Measurements from ENCODE around the gene JSRP1.

Gene JSRP1

DNA sequence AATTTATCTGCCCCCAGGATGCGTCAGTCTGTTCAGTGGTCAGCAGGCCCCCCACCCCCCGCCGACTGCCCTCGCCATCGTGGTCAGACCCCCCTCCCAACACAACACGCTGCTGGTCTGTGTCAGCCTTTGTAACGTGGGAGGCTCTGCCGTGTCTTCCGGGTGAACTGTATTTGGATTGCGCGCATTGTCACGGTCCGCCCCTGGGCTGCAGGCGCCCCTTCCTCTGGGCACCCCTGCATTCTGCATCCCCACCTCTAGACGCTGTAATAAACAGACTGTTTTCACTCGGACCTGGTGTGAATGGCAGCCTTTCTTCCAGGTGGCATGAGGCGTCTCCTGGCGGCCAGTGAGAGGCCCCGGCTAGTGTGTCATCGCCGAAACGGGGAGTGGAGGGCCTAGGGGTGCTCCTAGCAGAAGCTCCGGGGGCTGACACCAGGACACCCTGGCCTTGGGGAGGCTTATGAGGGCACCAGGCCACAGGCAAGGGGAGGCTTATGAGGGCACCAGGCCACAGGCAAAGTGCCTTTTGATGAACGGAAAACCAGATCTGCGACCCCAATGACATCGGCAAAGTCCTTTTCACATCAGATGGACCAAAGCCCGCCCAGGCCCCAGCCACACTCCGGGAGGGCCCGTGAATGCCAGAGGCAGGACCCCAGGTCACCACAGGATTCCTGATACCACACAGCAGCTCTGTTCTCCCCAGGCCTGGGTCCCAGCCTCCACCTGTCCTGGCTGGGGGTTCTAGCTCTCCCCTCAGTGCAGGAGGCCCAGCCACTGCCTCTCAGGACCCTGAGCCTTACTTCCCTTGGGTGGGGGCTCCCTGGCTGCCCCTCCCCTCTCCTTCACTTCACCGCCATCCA, 23.7 kb downstream of the JSRP1 start:
- DNase-seq (ENCODE audit: low read depth in 2 of 2), result no peak

- no peak for DNase-seq (ENCODE audit: low read depth in 2 of 2)
Observed at GRCh38 chr19:2231621-2232221, 24.5 kb downstream of the JSRP1 start.

- no peak for DNase-seq (ENCODE audit: low read depth in 2 of 2)
Observed at GRCh38 chr19:2230807-2231533, 25.2 kb downstream of the JSRP1 start.

GRCh38 chr19:2230033-2230531, 26.1 kb downstream of the JSRP1 start:
- DNase-seq (ENCODE audit: low read depth in 2 of 2), result no peak

- no peak for DNase-seq (ENCODE audit: low read depth in 2 of 2)
Observed at GRCh38 chr19:2229103-2230032, 26.8 kb downstream of the JSRP1 start.

GRCh38 chr19:2228157-2229030, 27.8 kb downstream of the JSRP1 start:
- no peak for DNase-seq (ENCODE audit: low read depth in 2 of 2)

DNA sequence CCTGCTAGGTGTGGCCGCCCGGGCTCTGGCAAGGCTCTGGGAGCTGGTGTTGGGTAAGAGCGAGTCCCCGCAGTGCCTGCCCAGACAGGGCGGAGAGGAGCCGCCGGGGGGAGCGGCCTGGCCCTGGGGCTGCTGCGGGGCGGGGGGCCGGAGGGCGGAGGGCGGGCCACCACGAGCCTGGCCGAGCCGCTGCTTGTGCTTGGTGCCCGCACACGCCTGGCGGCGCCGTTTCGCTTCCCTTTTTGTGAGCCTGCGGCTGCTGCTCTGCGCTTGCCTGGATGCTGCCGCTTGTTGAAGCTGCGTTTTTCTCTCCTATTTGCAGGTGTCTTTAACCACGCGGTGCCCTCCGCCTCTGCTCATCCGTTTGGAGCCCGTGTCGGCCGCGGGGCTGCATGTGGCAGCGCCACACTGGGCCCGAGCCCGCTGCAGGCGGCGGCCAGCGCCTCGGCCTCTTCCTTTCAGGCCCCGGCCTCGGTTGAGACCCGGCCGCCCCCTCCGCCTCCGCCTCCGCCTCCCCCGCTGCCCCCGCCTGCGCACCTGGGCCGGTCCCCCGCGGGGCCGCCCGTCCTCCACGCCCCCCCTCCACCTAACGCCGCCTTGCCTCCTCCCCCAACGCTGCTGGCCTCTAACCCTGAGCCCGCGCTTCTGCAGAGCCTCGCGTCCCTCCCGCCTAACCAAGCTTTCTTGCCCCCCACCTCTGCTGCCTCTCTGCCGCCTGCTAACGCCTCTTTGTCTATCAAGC, 28.6 kb downstream of the JSRP1 start:
- DNase-seq (ENCODE audit: low read depth in 2 of 2), result no peak

DNA sequence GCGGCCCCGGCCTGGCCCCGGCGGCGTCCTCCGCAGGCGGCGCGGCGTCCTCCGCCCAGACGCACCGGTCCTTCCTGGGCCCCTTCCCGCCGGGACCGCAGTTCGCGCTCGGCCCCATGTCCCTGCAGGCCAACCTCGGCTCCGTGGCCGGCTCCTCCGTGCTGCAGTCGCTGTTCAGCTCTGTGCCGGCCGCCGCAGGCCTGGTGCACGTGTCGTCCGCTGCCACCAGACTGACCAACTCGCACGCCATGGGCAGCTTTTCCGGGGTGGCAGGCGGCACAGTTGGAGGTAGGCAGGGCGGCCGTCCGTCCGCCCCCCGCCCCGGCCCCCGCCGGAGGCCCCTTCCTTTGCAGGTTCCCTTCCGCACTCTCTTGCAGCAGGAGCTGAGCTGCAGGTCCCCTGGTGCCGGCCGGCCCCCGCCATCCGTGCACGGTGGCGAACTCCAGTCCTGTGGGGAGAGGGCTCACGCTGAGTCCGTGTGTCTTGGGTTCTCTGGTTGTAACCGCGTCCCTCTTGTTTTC, 29.3 kb downstream of the JSRP1 start:
- DNase-seq (ENCODE audit: low read depth in 2 of 2), result no peak

DNA sequence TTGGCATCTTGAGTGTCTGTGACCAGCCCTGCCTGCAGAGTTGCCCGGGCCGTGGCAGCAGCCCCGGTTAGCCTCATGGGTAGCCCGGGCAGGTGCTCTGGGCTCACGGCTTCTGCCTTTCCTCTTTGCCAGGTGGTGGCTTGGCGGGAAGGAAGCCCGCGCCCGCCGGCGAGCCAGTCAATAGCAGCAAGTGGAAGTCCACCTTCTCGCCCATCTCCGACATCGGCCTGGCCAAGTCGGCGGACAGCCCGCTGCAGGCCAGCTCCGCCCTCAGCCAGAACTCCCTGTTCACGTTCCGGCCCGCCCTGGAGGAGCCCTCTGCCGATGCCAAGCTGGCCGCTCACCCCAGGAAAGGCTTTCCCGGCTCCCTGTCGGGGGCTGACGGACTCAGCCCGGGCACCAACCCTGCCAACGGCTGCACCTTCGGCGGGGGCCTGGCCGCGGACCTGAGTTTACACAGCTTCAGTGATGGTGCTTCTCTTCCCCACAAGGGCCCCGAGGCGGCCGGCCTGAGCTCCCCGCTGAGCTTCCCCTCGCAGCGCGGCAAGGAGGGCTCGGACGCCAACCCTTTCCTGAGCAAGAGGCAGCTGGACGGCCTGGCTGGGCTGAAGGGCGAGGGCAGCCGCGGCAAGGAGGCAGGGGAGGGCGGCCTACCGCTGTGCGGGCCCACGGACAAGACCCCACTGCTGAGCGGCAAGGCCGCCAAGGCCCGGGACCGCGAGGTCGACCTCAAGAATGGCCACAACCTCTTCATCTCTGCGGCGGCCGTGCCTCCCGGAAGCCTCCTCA, 30.0 kb downstream of the JSRP1 start:
- DNase-seq (ENCODE audit: low read depth in 2 of 2), result no peak

- DNase-seq (ENCODE audit: low read depth in 2 of 2), result no peak
Observed at GRCh38 chr19:2225415-2226050, 30.7 kb downstream of the JSRP1 start.

DNA sequence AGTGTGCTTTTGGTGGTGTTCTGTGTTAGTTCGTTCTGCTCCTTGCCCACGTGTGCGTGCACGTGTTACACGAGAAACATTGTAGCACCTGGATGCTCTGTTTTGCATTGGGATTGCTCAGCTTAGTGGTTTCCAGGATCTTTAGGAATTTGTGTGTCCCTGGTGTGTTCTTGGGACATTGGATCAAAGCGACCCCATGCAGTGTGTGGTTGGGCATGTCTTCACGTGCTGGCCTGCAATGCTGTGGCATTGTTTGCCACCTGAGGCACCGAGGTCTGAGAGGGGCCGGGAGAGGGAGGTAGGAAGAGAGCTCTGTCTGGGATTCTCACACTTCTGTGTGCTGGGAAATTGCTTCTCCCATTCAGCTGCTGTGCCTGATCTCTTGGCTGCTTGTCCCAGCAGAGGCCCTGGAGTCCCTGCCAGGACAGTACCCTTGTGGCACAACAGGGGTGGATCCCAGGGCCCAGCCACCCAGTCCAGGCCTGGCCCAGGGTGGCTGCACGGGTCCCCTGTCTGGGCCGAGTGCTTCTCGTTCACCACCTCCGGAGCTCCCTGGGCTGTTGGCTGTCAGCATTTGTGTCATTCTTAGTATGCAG, 31.4 kb downstream of the JSRP1 start:
- no peak for DNase-seq (ENCODE audit: low read depth in 2 of 2)

DNA sequence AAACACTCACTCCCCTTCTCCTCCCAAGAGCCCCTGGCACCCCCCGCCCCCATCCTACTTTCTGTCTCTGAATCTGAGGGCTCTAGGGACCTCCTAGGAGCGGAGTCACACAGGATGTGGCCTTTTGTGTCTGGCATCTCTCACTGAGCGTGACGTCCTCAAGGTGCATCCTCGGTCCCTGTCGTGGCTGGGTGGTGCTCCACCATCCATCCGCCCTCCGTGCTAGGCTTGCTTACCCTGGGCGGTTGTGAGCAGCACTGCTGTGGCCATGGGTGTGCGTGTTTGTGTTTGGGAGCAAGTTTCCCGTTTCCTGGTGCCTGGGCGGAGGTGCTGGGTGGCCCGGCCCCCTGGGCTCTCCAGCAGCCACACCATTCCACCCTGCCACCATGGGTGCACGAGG, 32.3 kb downstream of the JSRP1 start:
- DNase-seq (ENCODE audit: low read depth in 2 of 2), result no peak

DNA sequence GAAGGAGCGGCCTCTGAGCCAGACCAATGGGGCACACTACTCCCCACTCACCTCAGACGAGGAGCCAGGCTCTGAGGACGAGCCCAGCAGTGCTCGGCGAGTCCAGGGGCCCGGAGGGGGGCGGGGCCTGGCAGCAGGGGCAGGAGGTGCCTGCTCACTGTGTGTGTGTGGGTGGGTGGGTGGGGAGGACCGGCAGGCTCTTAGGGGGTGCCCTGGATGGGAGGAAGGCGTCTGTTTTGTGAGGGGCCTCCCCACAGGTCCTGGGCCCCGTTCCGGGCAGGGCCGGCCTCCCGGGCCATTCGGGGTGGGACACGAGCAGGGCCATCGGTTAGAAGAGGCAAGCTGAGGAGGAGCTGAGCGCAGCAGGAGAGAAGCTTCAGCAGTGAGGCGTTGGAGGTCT, 32.8 kb downstream of the JSRP1 start:
- no peak for DNase-seq (ENCODE audit: low read depth in 2 of 2)

DNA sequence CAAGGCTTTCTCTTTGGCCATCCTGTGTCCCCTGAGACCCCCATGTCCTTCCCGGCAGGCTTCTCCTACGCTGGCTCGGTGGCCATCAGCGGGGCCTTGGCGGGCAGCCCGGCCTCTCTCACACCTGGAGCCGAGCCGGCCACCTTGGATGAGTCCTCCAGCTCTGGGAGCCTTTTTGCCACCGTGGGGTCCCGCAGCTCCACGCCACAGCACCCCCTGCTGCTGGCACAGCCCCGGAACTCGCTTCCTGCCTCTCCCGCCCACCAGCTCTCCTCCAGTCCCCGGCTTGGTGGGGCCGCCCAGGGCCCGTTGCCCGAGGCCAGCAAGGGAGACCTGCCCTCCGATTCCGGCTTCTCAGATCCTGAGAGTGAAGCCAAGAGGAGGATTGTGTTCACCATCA, 34.3 kb downstream of the JSRP1 start:
- no peak for DNase-seq (ENCODE audit: low read depth in 2 of 2)

DNA sequence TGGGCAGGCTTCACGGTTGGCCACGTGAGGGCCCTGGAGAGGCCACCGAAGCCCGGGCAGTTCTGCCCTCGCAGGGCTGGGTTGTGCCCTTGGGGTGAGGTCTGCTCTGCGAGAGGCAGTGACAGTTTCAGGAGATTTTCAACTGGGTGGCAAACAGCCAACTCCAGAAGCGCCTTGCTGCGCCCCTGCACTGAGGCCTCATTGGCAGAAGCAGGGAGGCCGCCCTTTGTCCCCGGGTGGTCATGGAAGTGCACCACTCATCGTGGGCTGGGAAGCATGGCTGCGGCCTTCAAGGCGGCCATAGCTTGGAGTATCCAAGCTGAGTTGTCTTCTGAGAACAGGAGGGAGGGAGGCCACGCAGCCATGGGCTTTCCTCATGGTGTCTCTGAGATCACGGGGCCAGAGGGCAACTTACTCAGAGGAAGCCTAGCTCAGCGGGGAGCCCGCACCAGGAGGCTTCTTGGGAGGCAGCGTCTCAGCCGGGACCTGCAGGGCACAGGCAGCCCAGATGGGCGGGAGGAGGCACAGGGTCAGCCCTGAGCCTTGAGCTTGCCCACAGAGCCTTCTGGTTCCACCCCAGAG, 34.9 kb downstream of the JSRP1 start:
- DNase-seq (ENCODE audit: low read depth in 2 of 2), result no peak

DNA sequence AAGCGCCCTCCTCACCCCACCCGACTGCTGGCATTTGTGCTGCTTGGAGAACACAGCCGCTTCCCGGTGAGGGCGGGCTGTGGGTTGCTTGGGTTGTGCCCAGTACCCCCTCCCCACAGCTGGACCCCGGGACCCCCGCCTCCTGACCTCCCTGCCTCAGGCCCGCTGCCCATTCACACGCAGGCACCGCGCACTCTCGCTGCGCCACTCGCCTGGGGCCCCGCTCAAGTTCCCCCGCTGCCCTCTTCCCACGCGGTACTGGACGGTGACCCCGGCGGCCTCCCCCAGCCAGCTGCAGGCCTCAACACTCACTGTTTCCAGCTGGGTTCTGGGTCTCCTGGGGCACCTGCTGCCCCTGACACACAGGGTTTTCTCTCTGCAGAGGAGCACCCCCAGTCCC, 36.5 kb downstream of the JSRP1 start:
- DNase-seq (ENCODE audit: low read depth in 2 of 2), result no peak

- no peak for DNase-seq (ENCODE audit: low read depth in 2 of 2)
Observed at GRCh38 chr19:2217591-2217990, 38.6 kb downstream of the JSRP1 start.

All from stimulated activated CD8-positive, alpha-beta memory T cell treated with anti-CD3 and anti-CD28 coated beads, Interleukin-15, amount 100 ng/mL, for 48 hours (primary cell).